GM12878 (cell line): ENCODE data around the gene ARMH1. TPM values are rescaled to one million over a fixed set of nuclear protein-coding genes. Genes with fewer than 3 reads are reported as not detected.

Source experiments
- ATAC-seq: fragments of 200-7000 bp; cut with Tn5 transposase; 3 replicates; pipeline ENCODE4 v1.9.1; 2020; ENCODE audit warnings: mild to moderate bottlenecking, moderate library complexity
- BruUV-seq: library from RNA; stranded (reverse); fragments of 400-500 nt; replicated peaks from 2 replicates; lab custom pipeline; 2021; lab: Mats Ljungman, UMichigan
- CTCF ChIA-PET: fragments of 300-600 bp; sonication (Branson Sonifier 250); formaldehyde crosslinking; extraction: SDS; loops from one replicate; lab custom pipeline; 2021; ENCODE audit warnings: inconsistent platforms; lab: Yijun Ruan, JAX
- POLR2A ChIA-PET: fragments of 350-600 bp; formaldehyde crosslinking; extraction: SDS; loops from one replicate; lab custom pipeline; 2021; ENCODE audit warnings: inconsistent platforms; lab: Charles Lee
- RAD21 ChIA-PET: fragments of 300-600 bp; sonication (Branson Sonifier 250); formaldehyde crosslinking; loops from one replicate; lab custom pipeline; 2023; ENCODE audit warnings: antibody characterized with exemption; ENCODE audit not compliant: unreplicated experiment; lab: Charles Lee
- SMC1A ChIA-PET: fragments of 300-600 bp; sonication (Branson Sonifier 250); formaldehyde crosslinking; loops from one replicate; lab custom pipeline; 2023; ENCODE audit not compliant: unreplicated experiment, uncharacterized antibody; lab: Charles Lee
- DNase-seq: peaks from one replicate; pipeline ENCODE4 v3.0.0-alpha.2; 2011; ENCODE audit warnings: low read depth, low spot score
- FAIRE-seq: peaks from 3 replicates; lab custom pipeline; 2011; peaks lifted over from hg19 to GRCh38; lab: Jason Lieb, UNC
- H2AFZ ChIP-seq: 2 replicates; pipeline ENCODE4 v1.6.0; 2011; ENCODE audit warnings: low read depth, low read length, control low read depth; ENCODE audit not compliant: control insufficient read depth
- H3K27ac ChIP-seq: 2 replicates; pipeline ENCODE4 v1.5.1; 2011; ENCODE audit warnings: control low read depth; ENCODE audit not compliant: control insufficient read depth, insufficient read depth
- H3K27me3 ChIP-seq, 2 experiments: replicated peaks in 1 of 2; 2 replicates each; pipeline versions ENCODE4 v1.6.0 to v1.6.1; 2011; ENCODE audit warnings: low read length in 1 of 2; ENCODE audit not compliant: control insufficient read depth in 2 of 2, insufficient read depth in 2 of 2
- H3K36me3 ChIP-seq, 2 experiments: 2 replicates each; pipeline ENCODE4 v1.5.1; 2011; ENCODE audit warnings: low read length in 1 of 2; ENCODE audit not compliant: control insufficient read depth in 2 of 2, insufficient read depth in 2 of 2
- H3K4me1 ChIP-seq: 2 replicates; pipeline ENCODE4 v1.6.1; 2011; ENCODE audit warnings: mild to moderate bottlenecking, low read length, moderate library complexity, mixed read lengths; ENCODE audit not compliant: control insufficient read depth, insufficient read depth
- H3K4me2 ChIP-seq: 2 replicates; pipeline ENCODE4 v1.6.0; 2011; ENCODE audit warnings: control low read depth; ENCODE audit not compliant: control insufficient read depth, insufficient read depth
- H3K4me3 ChIP-seq: fragments of 200-600 bp; sonication (generic); 2 replicates; pipeline ENCODE4 v1.5.1; 2016
- H3K79me2 ChIP-seq: 2 replicates; pipeline ENCODE4 v1.6.0; 2011; ENCODE audit warnings: low read length; ENCODE audit not compliant: control insufficient read depth, insufficient read depth
- H3K9ac ChIP-seq: 2 replicates; pipeline ENCODE4 v1.8.0; 2011; ENCODE audit warnings: low read length, control low read depth, mixed read lengths; ENCODE audit not compliant: control insufficient read depth, insufficient read depth
- H3K9me3 ChIP-seq: replicated peaks from 3 replicates; pipeline ENCODE4 v1.5.1; 2011; ENCODE audit warnings: mild to moderate bottlenecking, low read length; ENCODE audit not compliant: control insufficient read depth, insufficient read depth
- H4K20me1 ChIP-seq: 2 replicates; pipeline ENCODE4 v1.6.0; 2011; ENCODE audit not compliant: control insufficient read depth, insufficient read depth
- ATF7 ChIP-seq: fragments of 450-650 bp; IDR thresholded peaks from 2 replicates; pipeline ENCODE4 v1.6.1; 2016; ENCODE audit warnings: low read depth, mild to moderate bottlenecking
- CHD4 ChIP-seq: fragments of 200-600 bp; sonication (generic); IDR thresholded peaks from 2 replicates; pipeline ENCODE4 v1.6.1; 2016; ENCODE audit warnings: mild to moderate bottlenecking
- FOXK2 ChIP-seq: fragments of 450-650 bp; IDR thresholded peaks from 2 replicates; pipeline ENCODE4 v1.6.1; 2017; ENCODE audit warnings: mild to moderate bottlenecking, moderate library complexity
- FOXM1 ChIP-seq: IDR thresholded peaks from 2 replicates; pipeline ENCODE4 v1.6.1; 2012; ENCODE audit warnings: low read depth, mild to moderate bottlenecking, inconsistent platforms, low read length, moderate library complexity
- LARP7 ChIP-seq: fragments of 450-650 bp; IDR thresholded peaks from 2 replicates; pipeline ENCODE4 v1.6.1; 2017; ENCODE audit warnings: mild to moderate bottlenecking
- NR2C2 ChIP-seq: IDR thresholded peaks from 2 replicates; pipeline ENCODE4 v1.6.1; 2011; ENCODE audit warnings: borderline replicate concordance, low read depth; ENCODE audit not compliant: control insufficient read depth, insufficient read length
- PKNOX1 ChIP-seq: fragments of 450-650 bp; IDR thresholded peaks from 2 replicates; pipeline ENCODE4 v1.6.1; 2016; ENCODE audit warnings: mild to moderate bottlenecking
- RAD51 ChIP-seq: fragments of 450-650 bp; IDR thresholded peaks from 2 replicates; pipeline ENCODE4 v1.6.1; 2016; ENCODE audit warnings: moderate library complexity, mild to moderate bottlenecking, inconsistent platforms
- STAT1 ChIP-seq: fragments of 450-650 bp; conservative IDR thresholded peaks from 2 replicates; pipeline ENCODE4 v1.6.1; 2014; ENCODE audit warnings: antibody characterized with exemption, mild to moderate bottlenecking
- WGBS: methylation state at CpG from one replicate; pipeline ENCODE4 v1.1.6; 2016; ENCODE audit warnings: low lambda C conversion rate; ENCODE audit not compliant: insufficient replicate concordance, insufficient coverage; ENCODE audit errors: missing lambda C conversion rate; 5-methylcytosine and 5-hydroxymethylcytosine counted together
- in situ Hi-C: fragments of 300-500 bp; cut with MboI; formaldehyde crosslinking; loops from 9 replicates; pipeline ENCODE4 v1.14.3; 2018; ENCODE audit warnings: mixed read lengths
- intact Hi-C: fragments of 100-400 bp; cut with micrococcal nuclease; formaldehyde crosslinking; loops from one replicate; pipeline ENCODE4 v1.14.2; 2022; ENCODE audit not compliant: unreplicated experiment
- polyA plus RNA-seq, 11 experiments: library from polyadenylated mRNA; depleted of rRNA in 4 of 11; unstranded in 6 of 11; stranded (reverse) in 5 of 11; fragments of >200 nt; fragmentation: Nextera tagmentation in 4 of 11; fragmentation: Illumina TruSeq in 1 of 11; extraction: Ambion mirVana in 4 of 11; extraction: Trizol in 1 of 11; gene quantifications; 1 replicate in 1 of 11; 2 replicates in 10 of 11; pipeline versions ENCODE4 v1.2.1 to v1.2.3, GENCODE V29; 2011 to 2016; ENCODE audit warnings: inconsistent platforms in 2 of 11, missing spikeins in 2 of 11, low read depth in 1 of 11
- total RNA-seq, 4 experiments: library from RNA; depleted of rRNA in 3 of 4; stranded (reverse); fragments of >200 nt in 3 of 4; fragmentation: Illumina TruSeq in 1 of 4; extraction: Trizol in 1 of 4; gene quantifications; 2 replicates each; pipeline versions ENCODE4 v1.2.1 to v1.2.3, GENCODE V29; 2013 to 2021
- TF ChIP-seq, protein P1 (sequence below): fragments of 450-650 bp; IDR thresholded peaks from 2 replicates; pipeline ENCODE4 v1.6.1; 2016; ENCODE audit warnings: mild to moderate bottlenecking
- TF ChIP-seq, protein P2 (sequence below): fragments of 450-650 bp; IDR thresholded peaks from 2 replicates; pipeline ENCODE4 v1.6.1; 2017; ENCODE audit warnings: borderline replicate concordance
- TF ChIP-seq, protein P3 (sequence below): IDR thresholded peaks from 2 replicates; pipeline ENCODE4 v1.6.1; 2012; ENCODE audit warnings: low read depth, low read length, improper control_type of control experiment

The ARMH1 gene
- total and polyA plus RNA-seq, 10 of the 15 experiments (the other 5 are each of a cell fraction or from before 2014, with no cell fraction given) = 0.93 to 43.9 (median 8.2) TPM

GRCh38 chr1:44693900-44694299 is 19.4 kb downstream of the ARMH1 start:
- in situ Hi-C loops = no loop called here
- FAIRE-seq (no peak), DNase-seq (no peak), ATAC-seq (no peak)
- Histone ChIP-seq H3K27ac (no peak overlapping the region), H3K27me3 (no peaks in the 10 kb centered on the region), H3K4me3 (no peak overlapping the region), H2AFZ (no peak overlapping the region), H3K4me1 (peaks cover 51% of the 10 kb centered on the region), H3K9ac (no peak overlapping the region), H4K20me1 (no peaks in the 10 kb centered on the region), H3K79me2 (no peaks in the 10 kb centered on the region), H3K9me3 (no peaks in the 10 kb centered on the region), H3K4me2 (no peak overlapping the region), H3K36me3 (no peaks in the 10 kb centered on the region)
- TF ChIP-seq, protein P1, sequence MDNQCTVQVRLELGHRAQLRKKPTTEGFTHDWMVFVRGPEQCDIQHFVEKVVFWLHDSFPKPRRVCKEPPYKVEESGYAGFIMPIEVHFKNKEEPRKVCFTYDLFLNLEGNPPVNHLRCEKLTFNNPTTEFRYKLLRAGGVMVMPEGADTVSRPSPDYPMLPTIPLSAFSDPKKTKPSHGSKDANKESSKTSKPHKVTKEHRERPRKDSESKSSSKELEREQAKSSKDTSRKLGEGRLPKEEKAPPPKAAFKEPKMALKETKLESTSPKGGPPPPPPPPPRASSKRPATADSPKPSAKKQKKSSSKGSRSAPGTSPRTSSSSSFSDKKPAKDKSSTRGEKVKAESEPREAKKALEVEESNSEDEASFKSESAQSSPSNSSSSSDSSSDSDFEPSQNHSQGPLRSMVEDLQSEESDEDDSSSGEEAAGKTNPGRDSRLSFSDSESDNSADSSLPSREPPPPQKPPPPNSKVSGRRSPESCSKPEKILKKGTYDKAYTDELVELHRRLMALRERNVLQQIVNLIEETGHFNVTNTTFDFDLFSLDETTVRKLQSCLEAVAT = no peak
- TF ChIP-seq ATF7 = peak; percentile 25; the same call in 1 of the 2 replicates
- TF ChIP-seq, protein P2, sequence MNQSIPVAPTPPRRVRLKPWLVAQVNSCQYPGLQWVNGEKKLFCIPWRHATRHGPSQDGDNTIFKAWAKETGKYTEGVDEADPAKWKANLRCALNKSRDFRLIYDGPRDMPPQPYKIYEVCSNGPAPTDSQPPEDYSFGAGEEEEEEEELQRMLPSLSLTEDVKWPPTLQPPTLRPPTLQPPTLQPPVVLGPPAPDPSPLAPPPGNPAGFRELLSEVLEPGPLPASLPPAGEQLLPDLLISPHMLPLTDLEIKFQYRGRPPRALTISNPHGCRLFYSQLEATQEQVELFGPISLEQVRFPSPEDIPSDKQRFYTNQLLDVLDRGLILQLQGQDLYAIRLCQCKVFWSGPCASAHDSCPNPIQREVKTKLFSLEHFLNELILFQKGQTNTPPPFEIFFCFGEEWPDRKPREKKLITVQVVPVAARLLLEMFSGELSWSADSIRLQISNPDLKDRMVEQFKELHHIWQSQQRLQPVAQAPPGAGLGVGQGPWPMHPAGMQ = no peak
- no peak for TF ChIP-seq RAD51
- TF ChIP-seq NR2C2 = no peak
- no peak for TF ChIP-seq FOXK2
- TF ChIP-seq FOXM1 = no peak
- TF ChIP-seq CHD4 = no peak
- peak; percentile 59 for TF ChIP-seq PKNOX1
- TF ChIP-seq LARP7 = no peak
- TF ChIP-seq, protein P3, sequence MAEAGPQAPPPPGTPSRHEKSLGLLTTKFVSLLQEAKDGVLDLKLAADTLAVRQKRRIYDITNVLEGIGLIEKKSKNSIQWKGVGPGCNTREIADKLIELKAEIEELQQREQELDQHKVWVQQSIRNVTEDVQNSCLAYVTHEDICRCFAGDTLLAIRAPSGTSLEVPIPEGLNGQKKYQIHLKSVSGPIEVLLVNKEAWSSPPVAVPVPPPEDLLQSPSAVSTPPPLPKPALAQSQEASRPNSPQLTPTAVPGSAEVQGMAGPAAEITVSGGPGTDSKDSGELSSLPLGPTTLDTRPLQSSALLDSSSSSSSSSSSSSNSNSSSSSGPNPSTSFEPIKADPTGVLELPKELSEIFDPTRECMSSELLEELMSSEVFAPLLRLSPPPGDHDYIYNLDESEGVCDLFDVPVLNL = no peak
- TF ChIP-seq STAT1 = no peak
- intact Hi-C loops = no loop called here
- POLR2A ChIA-PET = interaction anchor here (1.2 kb wide), 1 partner anchor 9 kb away, joined by 4 read pairs; no protein-coding TSS in a partner anchor
- 96% methylated on average over 3 of the region's 3 CpGs for WGBS
- CTCF ChIA-PET = interaction anchor here (1.1 to 4.8 kb wide), 6 partner anchors 10 to 41 kb away, joined by 3 to 28 read pairs (median 6); partner anchors contain the start of gene TMEM53
- RAD21 ChIA-PET = no interaction called here
- BruUV-seq = no TSS peak
- SMC1A ChIA-PET = interaction anchor here (2.0 to 8.8 kb wide), 2 partner anchors 10 to 19 kb away, joined by 4 to 76 read pairs; partner anchors contain the start of genes ARMH1 and TMEM53
